Stimulated activated naive CD8-positive, alpha-beta T cell treated with anti-CD3 and anti-CD28 coated beads, Interleukin-15, Interleukin-2, amounts not matched to agents 100 U/mL and 50 U/mL, for 24 hours (primary cell): ENCODE data around the gene GPR146.
A peak's percentile ranks its signal among the peaks of the same experiment; 100 is the strongest.

ENCODE experiments used
- ATAC-seq: fragments of 150-1000 bp; cut with Tn5 transposase; one replicate; pipeline ENCODE4 v1.10.0; 2021
- DNase-seq: peaks from one replicate; pipeline ENCODE4 v3.0.0; 2021

Gene GPR146

GRCh38 chr7:1043552-1044188 is 676 bp upstream of the GPR146 start:
- no peak for DNase-seq
- ATAC-seq = no peak

DNA sequence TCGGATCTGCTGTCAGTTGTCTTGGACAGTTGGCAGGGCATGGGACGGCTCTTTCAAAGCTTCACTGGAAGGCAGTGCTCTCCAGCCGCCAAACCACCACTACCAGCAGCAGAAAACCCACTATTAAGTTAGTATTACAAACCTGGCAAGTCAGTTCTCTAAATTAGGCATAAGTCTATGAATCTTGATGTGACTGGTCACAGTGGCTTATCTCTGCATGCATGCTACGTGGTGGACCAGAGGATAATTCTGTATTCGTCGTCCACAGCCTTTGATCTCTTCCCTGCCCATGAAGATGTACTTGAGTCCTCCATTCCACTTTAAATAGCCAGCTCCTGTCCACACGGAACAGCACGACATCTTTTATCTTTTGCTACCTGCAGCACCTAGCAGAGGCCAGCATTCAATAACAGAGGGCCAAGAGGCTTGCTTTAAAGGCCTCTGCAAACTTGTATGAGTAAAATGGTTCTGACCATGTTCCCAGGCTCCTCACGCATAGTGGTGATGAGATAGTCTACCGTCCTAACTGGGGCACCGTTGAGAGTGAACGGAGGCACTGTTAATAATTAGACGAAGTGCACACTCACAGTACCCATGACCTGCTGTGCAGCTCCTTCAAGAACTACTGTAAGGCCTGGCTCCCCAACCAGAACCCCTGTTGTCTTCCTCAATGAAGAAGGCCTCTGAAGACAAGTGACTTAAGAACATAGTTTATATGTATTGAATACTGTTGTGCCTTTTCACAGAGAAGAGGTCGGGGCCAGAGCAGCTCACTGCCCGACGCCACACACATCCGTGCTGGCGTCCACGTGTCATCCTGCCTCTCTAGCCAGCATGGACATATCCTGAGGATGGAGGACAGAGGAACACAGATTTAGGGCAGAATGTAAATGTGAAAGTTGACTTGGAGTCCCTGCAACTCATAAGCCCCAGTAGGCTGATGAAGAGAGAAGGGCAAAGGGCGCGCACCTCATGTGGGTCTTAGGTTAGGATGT is 1.0 kb downstream of the GPR146 start:
- ATAC-seq (no peak), DNase-seq (no peak)

DNA sequence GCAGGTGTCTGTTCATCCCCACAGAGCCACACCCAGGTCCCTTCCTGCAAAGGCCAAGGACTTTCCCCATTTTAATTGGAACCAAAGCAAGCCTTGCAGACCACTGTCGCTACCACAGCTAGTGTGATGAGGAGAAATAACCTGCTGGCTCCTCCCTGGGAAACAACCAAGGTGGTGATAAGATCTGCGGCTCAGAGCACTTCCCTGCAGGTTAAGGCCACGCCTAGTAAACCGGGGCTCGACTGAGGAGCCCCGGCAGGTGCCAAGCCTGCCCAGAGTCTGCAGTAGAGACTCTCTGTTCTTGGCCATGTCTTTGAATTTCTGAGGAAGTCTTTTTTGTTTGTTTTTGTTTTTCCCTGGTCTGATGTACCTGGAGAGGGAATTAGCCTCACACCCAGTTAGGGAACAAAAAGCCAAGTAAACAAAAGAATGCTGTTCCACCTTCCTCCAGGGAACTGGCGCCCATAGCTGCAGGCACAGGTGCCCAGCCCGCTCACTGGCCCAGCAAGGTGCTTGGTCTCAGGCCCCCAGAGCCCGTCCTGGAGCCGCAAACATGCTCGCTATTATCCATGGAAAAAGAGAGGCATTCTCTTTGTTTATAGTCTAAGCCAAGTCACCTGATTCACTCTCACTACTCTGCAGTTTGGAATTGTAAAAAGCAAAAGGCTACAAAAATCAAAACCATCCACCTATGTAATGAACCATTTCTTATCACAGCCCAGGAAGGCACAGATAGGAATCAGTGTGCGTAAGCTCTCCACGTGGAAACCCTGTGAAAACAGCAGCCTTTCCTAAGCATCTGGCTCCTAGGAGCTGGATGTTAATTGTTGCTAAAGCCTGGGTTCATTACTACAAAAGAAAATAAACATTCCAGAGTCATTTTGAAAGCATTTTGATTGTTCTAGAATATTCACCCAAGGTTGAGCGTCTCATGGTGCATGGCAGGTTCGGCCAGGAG is 2.7 kb downstream of the GPR146 start:
- ATAC-seq = no peak
- DNase-seq = no peak

- ATAC-seq (no peak), DNase-seq (no peak)
Observed at GRCh38 chr7:1049006-1049741, 4.8 kb downstream of the GPR146 start.

DNA sequence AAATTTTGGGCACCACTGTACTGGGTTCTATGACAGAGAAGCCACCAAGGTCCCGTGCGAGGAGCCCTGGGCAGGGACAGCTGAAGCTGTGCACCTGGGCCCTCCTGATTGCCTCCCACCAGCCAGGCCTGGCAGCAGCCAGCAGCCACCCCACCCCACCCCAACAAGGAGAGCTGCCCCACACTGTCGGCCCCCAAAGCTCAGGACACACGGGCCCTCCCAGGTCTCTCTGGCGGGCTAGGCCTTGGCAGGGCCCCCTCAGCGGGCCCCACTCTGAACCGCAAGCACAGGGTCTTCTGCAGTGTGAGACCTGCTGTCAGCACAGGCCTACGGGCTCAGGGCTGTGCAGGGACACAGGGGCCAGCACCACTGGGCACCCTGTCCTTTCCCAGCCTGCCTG is 5.5 kb downstream of the GPR146 start:
- DNase-seq (no peak), ATAC-seq (no peak)

DNA sequence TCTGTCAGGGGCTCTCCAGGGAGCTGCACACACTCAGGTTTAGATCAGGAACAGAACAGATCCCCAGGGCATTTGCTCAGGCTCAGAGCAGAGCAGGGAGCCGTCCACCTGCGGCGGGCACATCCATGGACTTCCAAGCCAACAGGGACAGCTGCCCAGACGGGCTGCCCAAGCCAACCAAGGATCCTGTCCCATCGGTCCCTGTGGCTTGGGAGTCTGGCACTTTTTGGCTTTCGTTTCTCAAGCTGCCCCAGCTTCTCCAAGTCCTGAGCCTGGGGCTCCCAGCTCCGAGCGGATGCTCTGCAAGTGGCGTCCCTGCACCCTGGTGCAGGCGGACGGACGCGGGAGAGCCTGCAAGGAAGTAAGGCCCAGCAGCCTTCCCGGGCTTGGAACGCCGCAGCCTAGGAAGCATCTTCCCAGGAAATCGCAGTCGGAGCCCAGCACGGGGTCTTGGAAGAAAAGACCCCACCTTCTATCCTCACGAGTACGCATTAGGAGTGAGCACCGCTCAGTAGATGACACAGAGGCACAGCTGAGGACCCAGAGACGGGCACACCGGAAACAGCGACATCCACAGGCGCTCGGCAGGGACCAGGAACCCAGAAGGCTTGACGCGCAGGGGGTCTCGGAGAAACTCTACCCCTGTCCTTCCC is 6.0 kb downstream of the GPR146 start:
- no peak for DNase-seq
- ATAC-seq = no peak

GRCh38 chr7:1050956-1051690 is 6.8 kb downstream of the GPR146 start:
- no peak for ATAC-seq
- DNase-seq = no peak

DNA sequence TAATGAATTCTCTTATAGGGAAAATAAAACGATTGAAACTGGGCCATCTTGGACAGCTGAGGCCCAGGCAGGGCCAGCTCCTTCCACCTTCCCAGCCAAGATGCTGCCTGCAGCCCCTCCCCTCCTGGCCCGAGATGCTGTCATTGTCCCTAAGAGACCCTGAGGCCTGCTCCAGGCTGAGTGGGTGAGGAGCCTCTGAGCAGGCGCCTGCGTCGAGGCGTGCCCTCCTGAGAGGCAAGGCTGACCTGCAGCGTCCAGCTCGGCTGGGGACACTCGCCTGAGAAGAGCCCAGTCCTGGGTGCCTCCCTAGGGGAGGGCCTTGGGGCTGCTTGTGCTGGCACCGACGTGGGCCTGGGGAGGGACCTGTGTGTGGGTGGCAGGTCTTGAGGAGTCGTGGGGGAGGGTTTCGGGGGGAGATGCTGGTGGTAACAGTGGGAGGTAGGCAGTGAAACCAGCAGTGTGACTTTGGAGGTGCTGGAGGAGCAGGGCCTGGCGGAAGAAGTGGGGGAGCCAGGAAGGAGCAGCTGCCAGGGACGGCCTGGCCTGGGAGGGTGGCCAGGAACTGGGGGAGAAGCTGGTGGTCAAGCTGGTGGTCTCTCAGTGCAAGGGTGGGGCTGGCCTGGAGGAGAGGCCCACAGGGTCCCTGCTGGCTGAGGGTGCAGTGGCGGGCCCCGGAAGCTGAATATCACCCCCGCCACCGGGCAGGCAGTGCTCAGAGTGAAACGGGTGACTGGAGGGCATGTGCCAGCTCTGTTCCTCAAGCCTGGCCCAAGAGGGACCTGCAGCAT is 7.9 kb downstream of the GPR146 start:
- DNase-seq (no peak), ATAC-seq (no peak)

DNA sequence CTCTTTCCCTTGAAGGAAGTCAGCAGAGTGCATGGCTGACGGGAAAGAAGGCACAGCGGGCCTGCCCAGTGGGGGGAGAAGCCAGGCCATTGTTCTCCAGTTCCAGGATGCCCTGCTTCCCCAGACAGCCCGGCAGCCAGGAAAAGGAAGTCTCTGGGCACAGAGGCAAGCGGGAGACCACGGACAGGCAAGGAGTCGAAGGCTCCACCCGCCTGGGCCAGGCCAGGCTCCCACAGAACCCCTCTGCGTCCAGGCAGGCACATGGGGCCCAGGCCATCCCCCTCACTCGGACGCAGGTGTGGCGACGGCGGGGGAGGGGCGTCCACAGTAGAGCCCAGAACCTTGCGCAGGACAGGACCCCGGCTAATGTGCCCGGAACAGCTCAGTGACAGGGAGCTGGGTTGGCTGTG is 8.7 kb downstream of the GPR146 start:
- ATAC-seq (no peak), DNase-seq (no peak)

DNA sequence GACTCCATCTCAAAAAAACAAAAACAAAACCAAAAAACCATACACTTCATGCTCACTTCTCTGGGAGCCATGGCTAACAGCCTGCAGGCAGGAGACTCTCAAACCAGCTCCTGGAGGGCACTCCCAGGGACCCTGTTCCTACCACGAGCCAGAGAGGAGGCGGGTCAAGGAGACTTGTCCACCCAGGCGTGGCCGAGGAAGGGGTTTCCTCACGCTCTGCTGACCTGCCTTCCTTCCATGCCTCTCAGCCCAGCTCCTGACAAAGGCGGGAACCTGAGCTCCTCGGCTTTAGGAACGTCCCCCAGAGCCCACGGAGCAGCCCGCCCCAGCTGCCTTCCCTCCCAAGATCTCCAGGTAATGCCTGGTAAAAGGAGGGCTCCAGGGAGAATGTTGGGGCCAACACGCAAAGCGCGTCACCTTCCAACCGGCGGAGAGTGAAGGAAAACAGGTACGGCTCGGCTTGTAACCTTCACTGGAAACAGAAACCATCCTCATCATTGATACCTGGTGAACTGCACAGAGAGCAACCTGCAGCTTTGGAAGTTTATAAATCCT is 9.5 kb downstream of the GPR146 start:
- DNase-seq = no peak
- no peak for ATAC-seq

DNA sequence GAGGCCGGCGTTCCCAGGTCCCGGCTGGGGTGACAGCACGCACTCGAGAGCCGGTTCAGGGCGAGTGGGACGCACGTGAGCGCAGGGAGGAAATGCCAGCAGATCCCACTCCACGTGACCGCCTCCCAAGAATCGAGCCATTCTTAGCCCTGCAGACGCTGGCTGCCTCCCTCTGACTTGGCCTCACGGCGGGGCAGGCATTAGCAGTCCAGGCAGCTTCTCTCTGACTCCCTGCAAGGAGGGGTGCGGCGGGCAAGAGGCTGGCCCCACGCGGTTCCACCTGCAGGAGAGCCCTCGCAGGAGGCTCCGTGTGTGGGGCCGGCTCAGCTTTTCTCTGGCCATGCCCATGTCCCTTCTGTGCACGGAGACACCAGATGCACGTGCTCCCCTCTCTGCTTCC is 10.1 kb downstream of the GPR146 start:
- ATAC-seq (no peak), DNase-seq (no peak)

DNA sequence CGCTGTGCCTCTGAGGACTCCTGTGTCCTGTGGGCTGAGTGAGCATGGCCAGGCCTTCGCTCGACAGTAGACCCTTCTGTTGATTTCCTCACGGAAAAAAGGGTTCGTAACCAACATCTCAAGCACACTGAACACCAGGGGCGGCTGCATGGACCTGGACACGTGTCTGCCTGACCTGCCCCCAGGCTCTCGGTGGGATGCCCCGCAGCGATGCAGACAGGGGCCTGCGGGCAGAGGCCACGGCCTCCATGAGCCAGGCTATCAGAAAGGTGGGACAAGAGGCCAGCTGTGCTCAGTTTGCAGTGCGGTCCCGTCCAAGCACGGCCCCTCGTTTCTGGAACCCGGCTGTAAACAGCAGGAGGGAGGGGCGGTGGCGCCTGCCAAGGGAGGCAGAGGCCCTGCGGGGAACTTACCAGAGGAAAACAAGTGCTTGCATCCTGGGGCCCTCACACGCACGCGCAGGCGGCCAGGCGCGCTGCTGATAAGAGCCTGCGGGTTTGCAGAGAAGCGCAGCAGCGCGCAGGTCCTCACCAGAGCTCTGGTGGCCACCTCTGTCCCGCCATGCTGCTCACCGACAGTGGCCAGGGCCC is 10.6 kb downstream of the GPR146 start:
- ATAC-seq (no peak), DNase-seq (peak; percentile 41)

DNA sequence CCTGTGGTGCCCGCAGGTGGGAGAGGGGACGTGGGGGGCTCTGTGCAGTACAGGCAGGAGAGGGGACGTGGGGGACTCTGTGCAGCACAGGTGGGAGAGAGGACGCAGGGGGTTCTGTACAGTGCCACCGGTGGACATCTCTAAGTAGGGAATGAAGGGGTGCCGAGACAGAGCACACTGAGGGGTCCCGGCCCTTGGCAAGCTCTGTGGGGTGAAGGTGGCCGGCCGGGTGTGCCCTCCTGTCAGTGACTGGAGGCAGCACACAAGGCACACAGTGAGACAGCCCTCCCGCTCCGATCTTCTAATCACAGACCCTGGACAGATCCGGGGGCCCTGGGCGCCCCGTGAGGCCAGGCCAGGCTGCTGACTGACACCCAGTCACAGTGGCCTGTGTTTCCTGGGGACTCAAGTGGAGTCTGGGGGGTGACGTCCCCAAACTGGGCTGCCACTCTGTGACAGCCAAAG is 11.2 kb downstream of the GPR146 start:
- no peak for ATAC-seq
- no peak for DNase-seq

DNA sequence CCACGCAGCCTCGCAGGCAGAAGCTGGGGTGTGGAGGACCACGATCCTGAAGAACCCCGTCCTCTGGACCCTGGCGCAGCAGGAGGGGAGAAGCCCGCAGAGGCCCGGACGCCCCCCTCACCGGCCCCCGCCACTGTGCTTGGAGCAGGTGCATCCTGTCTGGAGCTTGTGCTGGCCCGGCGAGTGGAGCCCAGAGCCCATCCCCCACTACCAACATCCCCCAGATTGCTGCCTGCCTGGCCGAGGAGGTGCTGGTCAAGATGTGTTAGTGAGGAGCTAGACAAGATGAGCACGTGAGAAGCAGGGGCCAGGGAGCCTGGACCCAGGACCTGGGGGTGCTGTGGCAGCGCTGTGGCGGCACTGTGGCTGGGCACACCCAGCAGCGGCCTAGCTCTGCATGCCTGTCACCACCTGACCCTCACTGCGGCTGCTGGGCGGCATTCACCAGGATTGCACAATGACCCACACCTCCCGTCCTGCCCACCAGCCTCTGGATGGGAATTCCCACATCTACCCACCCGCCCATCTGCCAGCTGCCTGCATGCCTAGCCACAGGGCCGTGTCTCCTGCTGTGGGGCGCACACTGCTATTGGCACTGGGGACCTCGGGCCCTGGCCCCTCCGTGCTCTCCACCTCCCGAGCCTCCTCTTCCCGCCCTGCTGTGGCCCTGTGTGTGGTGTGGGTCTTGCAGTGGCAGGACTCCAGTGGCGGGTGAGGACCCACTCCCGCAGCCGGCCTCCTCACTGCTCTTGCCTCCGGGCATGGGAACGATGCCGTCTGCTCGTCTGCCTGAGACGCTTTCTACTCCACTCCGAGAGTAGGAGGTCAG is 11.8 kb downstream of the GPR146 start:
- no peak for DNase-seq
- ATAC-seq = no peak

- ATAC-seq = no peak
- DNase-seq = no peak
Observed at GRCh38 chr7:1056785-1057410, 12.6 kb downstream of the GPR146 start.

DNA sequence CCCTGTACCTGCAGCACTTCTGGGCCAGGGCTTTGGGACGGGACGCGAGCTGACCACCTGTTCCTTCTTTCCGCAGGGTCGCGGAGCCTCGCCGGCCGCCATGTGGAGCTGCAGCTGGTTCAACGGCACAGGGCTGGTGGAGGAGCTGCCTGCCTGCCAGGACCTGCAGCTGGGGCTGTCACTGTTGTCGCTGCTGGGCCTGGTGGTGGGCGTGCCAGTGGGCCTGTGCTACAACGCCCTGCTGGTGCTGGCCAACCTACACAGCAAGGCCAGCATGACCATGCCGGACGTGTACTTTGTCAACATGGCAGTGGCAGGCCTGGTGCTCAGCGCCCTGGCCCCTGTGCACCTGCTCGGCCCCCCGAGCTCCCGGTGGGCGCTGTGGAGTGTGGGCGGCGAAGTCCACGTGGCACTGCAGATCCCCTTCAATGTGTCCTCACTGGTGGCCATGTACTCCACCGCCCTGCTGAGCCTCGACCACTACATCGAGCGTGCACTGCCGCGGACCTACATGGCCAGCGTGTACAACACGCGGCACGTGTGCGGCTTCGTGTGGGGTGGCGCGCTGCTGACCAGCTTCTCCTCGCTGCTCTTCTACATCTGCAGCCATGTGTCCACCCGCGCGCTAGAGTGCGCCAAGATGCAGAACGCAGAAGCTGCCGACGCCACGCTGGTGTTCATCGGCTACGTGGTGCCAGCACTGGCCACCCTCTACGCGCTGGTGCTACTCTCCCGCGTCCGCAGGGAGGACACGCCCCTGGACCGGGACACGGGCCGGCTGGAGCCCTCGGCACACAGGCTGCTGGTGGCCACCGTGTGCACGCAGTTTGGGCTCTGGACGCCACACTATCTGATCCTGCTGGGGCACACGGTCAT is 13.3 kb downstream of the GPR146 start:
- DNase-seq (no peak), ATAC-seq (no peak)
